Hepatocyte (in vitro differentiated cells): Measurements from ENCODE around the gene LIMS2. TPM values are rescaled to one million over a fixed set of nuclear protein-coding genes. Genes with fewer than 3 reads are reported as not detected.

Experiments
- DNase-seq: peaks from one replicate; pipeline ENCODE4 v3.0.0-alpha.2; 2016; ENCODE audit warnings: low spot score
- H2AFZ ChIP-seq: fragments of 200-600 bp; sonication (generic); 2 replicates; pipeline ENCODE4 v1.6.0; 2016; ENCODE audit warnings: antibody characterized with exemption, mild to moderate bottlenecking
- H3K27ac ChIP-seq: fragments of 200-600 bp; sonication (generic); 2 replicates; pipeline ENCODE4 v1.5.1; 2016; ENCODE audit warnings: mild to moderate bottlenecking
- H3K27me3 ChIP-seq: fragments of 200-600 bp; sonication (generic); 2 replicates; pipeline ENCODE4 v1.6.1; 2016
- H3K36me3 ChIP-seq: fragments of 200-600 bp; sonication (generic); replicated peaks from 2 replicates; pipeline ENCODE4 v1.5.1; 2016; ENCODE audit warnings: low read depth; ENCODE audit not compliant: insufficient read depth
- H3K4me1 ChIP-seq: fragments of 200-600 bp; sonication (generic); 2 replicates; pipeline ENCODE4 v1.5.1; 2016; ENCODE audit warnings: mild to moderate bottlenecking, moderate library complexity; ENCODE audit not compliant: insufficient read depth
- H3K4me2 ChIP-seq: fragments of 200-600 bp; sonication (generic); 2 replicates; pipeline ENCODE4 v1.6.0; 2016
- H3K4me3 ChIP-seq: fragments of 200-600 bp; sonication (generic); 2 replicates; pipeline ENCODE4 v1.5.1; 2016; ENCODE audit warnings: mild to moderate bottlenecking
- H3K79me2 ChIP-seq: fragments of 200-600 bp; sonication (generic); 2 replicates; pipeline ENCODE4 v1.6.0; 2017; ENCODE audit warnings: mild to moderate bottlenecking
- H3K9me2 ChIP-seq: fragments of 200-600 bp; sonication (generic); replicated peaks from 2 replicates; pipeline ENCODE4 v1.6.0; 2017; ENCODE audit warnings: mild to moderate bottlenecking; ENCODE audit not compliant: insufficient read depth
- H3K9me3 ChIP-seq: fragments of 200-600 bp; sonication (generic); 2 replicates; pipeline ENCODE4 v1.5.1; 2016; ENCODE audit warnings: low read depth, mild to moderate bottlenecking
- H4K20me1 ChIP-seq: fragments of 200-600 bp; sonication (generic); 2 replicates; pipeline ENCODE4 v1.6.0; 2016; ENCODE audit warnings: mild to moderate bottlenecking; ENCODE audit not compliant: insufficient read depth, poor library complexity, severe bottlenecking
- EZH2 ChIP-seq: fragments of 200-600 bp; sonication (generic); IDR thresholded peaks from 2 replicates; pipeline ENCODE4 v1.6.1; 2016; ENCODE audit warnings: antibody characterized with exemption, mild to moderate bottlenecking, borderline replicate concordance
- EZH2phosphoT487 ChIP-seq: fragments of 200-600 bp; sonication (generic); IDR thresholded peaks from one replicate; pipeline ENCODE4 v1.6.1; 2018; ENCODE audit warnings: antibody characterized with exemption, mild to moderate bottlenecking, low read depth, moderate library complexity; ENCODE audit not compliant: unreplicated experiment, severe bottlenecking
- WGBS: methylation state at CpG from one replicate; pipeline ENCODE4 v1.1.6; 2016; ENCODE audit warnings: low lambda C conversion rate; ENCODE audit errors: missing lambda C conversion rate; 5-methylcytosine and 5-hydroxymethylcytosine counted together
- polyA plus RNA-seq: library from polyadenylated mRNA; unstranded; fragments of >200 nt; fragmentation: Nextera tagmentation; extraction: Ambion mirVana; gene quantifications from 2 replicates; pipeline ENCODE4 v1.2.1, GENCODE V29; 2016
- total RNA-seq: library from RNA; depleted of rRNA; stranded (reverse); fragments of >200 nt; gene quantifications from 2 replicates; pipeline ENCODE4 v1.2.3, GENCODE V29; 2014
- TF ChIP-seq, protein P1 (sequence below): fragments of 200-600 bp; sonication (generic); IDR thresholded peaks from 2 replicates; pipeline ENCODE4 v1.5.1; 2016; ENCODE audit warnings: antibody characterized with exemption, mild to moderate bottlenecking; ENCODE audit not compliant: poor library complexity

Gene LIMS2
- total and polyA plus RNA-seq, 2 experiments from 2014 or later, result 4.0 to 8.3 TPM

GRCh38 chr2:127610561-127610960 lies 64.8 kb downstream of the LIMS2 start:
- 100% methylated on average over 1 of the region's 1 CpG for WGBS

GRCh38 chr2:127609818-127610217 lies 65.5 kb downstream of the LIMS2 start:
- peak; percentile 2 for DNase-seq
- TF ChIP-seq, protein P1, sequence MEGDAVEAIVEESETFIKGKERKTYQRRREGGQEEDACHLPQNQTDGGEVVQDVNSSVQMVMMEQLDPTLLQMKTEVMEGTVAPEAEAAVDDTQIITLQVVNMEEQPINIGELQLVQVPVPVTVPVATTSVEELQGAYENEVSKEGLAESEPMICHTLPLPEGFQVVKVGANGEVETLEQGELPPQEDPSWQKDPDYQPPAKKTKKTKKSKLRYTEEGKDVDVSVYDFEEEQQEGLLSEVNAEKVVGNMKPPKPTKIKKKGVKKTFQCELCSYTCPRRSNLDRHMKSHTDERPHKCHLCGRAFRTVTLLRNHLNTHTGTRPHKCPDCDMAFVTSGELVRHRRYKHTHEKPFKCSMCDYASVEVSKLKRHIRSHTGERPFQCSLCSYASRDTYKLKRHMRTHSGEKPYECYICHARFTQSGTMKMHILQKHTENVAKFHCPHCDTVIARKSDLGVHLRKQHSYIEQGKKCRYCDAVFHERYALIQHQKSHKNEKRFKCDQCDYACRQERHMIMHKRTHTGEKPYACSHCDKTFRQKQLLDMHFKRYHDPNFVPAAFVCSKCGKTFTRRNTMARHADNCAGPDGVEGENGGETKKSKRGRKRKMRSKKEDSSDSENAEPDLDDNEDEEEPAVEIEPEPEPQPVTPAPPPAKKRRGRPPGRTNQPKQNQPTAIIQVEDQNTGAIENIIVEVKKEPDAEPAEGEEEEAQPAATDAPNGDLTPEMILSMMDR, result no peak
- TF ChIP-seq EZH2 (no peak), EZH2phosphoT487 (no peak)
- H3K9me2 ChIP-seq, result no peaks in the 10 kb centered on the region
- no peaks in the 10 kb centered on the region for H3K27me3 ChIP-seq
- H3K36me3 ChIP-seq, result no peaks in the 10 kb centered on the region
- H3K4me1 ChIP-seq, result no peaks in the 10 kb centered on the region
- no peaks in the 10 kb centered on the region for H3K79me2 ChIP-seq
- WGBS, result 96% methylated on average over 8 of the region's 8 CpGs
- no peak overlapping the region for H3K27ac ChIP-seq
- H3K9me3 ChIP-seq, result no peaks in the 10 kb centered on the region
- H3K4me3 ChIP-seq, result no peak overlapping the region
- no peak overlapping the region for H3K4me2 ChIP-seq
- no peak overlapping the region for H2AFZ ChIP-seq
- H4K20me1 ChIP-seq, result no peaks in the 10 kb centered on the region

More at GRCh38 chr2:127610561-127610960, 64.8 kb downstream of the LIMS2 start:
- no peaks in the 10 kb centered on the region for H3K4me1 ChIP-seq
- TF ChIP-seq EZH2phosphoT487 (no peak), EZH2 (no peak)
- TF ChIP-seq, protein P1, result no peak
- no peaks in the 10 kb centered on the region for H4K20me1 ChIP-seq
- H3K36me3 ChIP-seq, result no peaks in the 10 kb centered on the region
- H3K4me3 ChIP-seq, result no peak overlapping the region
- H3K4me2 ChIP-seq, result no peak overlapping the region
- no peaks in the 10 kb centered on the region for H3K27me3 ChIP-seq
- H3K9me3 ChIP-seq, result no peaks in the 10 kb centered on the region
- peak; percentile 1 for DNase-seq
- H3K27ac ChIP-seq, result no peak overlapping the region
- no peaks in the 10 kb centered on the region for H3K79me2 ChIP-seq
- no peak overlapping the region for H2AFZ ChIP-seq
- H3K9me2 ChIP-seq, result no peaks in the 10 kb centered on the region

GRCh38 chr2:127609031-127609751 lies 66.1 kb downstream of the LIMS2 start:
- TF ChIP-seq, protein P1, result no peak
- no peak for TF ChIP-seq EZH2
- no peak for TF ChIP-seq EZH2phosphoT487
- Histone ChIP-seq H2AFZ (no peak overlapping the region), H4K20me1 (no peaks in the 10 kb centered on the region), H3K27ac (no peak overlapping the region), H3K27me3 (no peaks in the 10 kb centered on the region), H3K9me2 (no peaks in the 10 kb centered on the region), H3K4me1 (no peaks in the 10 kb centered on the region), H3K79me2 (no peaks in the 10 kb centered on the region), H3K4me2 (no peak overlapping the region), H3K9me3 (no peaks in the 10 kb centered on the region), H3K36me3 (no peaks in the 10 kb centered on the region), H3K4me3 (no peak overlapping the region)
- DNase-seq, result peak; percentile 1
- 92% methylated on average over 23 of the region's 24 CpGs for WGBS
